ENCODE results near the gene SNAPC3.

- TF ChIP-seq EZH2phosphoT487 (IDR thresholded peaks at IDR 0.05) (no peak), CTCF (IDR thresholded peaks at IDR 0.05) (no peak)
Observed at GRCh38 chr9:15469406-15469805, 46.7 kb downstream of the SNAPC3 start.

Measured in neural progenitor cell (in vitro differentiated cells).